GM12874 (cell line): ENCODE data around the gene EGFL7.

ENCODE experiments used
- TF ChIP-seq, protein P1 (sequence below): IDR thresholded peaks from 2 replicates; pipeline ENCODE4 v1.5.1; 2011; ENCODE audit warnings: low read depth, mild to moderate bottlenecking, control low read depth, low read length, moderate library complexity; ENCODE audit not compliant: insufficient read depth

Gene EGFL7

DNA sequence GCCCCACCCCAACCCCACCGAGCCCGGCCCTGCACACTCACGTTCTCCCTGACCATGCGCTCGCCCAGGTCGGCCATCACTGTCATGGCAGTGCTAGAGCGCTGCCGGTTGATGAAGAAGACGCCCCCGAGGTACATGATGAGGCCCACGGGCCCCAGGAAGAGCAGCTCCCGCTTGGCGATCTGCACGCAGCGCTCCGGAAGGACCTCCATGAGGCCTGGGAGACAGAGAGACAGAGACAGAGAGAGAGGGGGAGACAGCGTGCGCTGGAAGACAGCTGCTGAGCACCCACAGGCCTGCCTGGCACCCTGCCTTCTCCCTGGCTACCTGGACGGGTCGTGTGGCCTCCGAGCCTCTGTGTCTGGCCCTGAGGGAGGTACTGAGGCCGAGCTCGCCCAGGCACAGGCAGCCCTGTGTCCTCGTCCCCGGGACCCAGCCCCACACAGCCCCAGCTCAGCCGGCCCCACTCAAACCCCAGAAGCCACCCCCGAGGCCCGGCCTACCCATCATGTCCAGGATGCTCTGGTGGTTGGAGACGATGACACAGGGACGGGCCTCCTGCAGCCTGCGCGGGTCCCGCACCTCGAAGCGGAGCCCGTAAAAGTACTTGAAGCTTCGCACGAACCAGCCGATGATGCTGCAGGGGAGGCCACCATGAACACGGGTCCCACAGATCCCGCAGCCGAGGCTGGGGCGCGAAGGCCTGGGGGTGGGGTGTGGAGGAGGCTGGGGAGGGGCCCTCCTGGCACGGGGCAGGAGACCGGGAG, 14.4 kb downstream of the EGFL7 start:
- TF ChIP-seq, protein P1, sequence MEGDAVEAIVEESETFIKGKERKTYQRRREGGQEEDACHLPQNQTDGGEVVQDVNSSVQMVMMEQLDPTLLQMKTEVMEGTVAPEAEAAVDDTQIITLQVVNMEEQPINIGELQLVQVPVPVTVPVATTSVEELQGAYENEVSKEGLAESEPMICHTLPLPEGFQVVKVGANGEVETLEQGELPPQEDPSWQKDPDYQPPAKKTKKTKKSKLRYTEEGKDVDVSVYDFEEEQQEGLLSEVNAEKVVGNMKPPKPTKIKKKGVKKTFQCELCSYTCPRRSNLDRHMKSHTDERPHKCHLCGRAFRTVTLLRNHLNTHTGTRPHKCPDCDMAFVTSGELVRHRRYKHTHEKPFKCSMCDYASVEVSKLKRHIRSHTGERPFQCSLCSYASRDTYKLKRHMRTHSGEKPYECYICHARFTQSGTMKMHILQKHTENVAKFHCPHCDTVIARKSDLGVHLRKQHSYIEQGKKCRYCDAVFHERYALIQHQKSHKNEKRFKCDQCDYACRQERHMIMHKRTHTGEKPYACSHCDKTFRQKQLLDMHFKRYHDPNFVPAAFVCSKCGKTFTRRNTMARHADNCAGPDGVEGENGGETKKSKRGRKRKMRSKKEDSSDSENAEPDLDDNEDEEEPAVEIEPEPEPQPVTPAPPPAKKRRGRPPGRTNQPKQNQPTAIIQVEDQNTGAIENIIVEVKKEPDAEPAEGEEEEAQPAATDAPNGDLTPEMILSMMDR = no peak

DNA sequence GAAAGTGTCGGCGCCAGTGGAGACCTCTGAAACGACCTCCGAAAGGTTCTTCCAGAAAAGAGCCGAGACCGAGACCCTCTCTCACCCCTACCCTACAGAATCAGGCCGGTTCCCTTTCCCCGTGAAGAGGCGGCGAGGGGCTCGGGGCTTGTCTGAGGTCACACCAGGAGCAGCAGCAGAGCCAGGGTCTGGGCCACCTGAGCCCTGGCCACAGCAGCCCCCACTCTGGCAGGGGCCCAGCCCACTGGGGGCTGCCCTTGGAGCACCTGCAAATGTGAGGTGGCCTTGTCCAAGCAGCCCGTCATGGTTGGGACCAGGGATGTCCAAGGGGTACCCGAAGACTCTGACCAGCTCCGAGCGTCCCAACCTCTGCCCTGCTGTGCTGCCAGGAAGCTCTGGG, 15.3 kb downstream of the EGFL7 start:
- TF ChIP-seq, protein P1 = no peak

DNA sequence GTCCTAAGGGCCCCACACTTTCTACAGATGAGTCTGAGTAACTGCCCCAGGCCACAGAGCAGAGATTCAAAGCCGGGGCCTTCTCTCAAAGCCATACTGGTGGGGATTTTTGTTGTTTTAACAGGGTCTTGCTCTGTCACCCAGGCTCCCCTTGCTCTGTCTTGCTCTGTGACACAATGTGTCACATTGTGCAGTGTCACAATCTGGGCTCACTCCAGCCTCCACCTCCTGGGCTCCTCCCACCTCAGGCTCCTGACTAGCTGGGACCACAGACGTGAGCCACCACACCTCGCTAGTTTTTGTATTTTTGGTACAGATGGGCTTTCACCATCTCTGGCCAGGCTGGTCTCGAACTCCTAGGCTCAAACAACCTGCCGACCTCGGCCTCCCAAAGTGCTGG, 15.9 kb downstream of the EGFL7 start:
- TF ChIP-seq, protein P1 = no peak

DNA sequence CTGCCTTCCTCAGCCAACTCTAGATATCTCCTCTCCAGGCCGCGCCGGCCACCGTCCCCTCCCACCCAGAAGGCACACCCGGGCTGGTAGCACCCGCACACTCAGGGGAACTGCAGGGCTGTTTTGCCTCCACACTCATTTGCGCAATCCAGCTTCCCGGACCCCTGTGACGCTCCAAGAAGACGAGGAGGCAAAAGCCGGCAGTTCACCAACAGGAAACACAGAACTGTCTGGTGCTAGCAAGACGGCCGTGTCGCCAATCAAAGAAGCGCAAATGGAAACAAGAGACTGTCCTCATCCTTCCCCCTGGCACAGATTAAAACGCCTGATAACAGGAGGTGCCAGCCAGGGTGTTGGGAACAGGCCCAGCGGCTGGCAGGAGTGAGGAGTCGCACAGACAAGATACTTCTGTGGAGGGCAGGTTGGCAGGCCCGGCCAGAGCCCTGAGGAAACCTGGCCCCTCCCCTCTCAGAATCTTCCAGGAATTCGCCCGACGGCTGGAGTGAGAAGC, 16.8 kb downstream of the EGFL7 start:
- TF ChIP-seq, protein P1 = no peak

DNA sequence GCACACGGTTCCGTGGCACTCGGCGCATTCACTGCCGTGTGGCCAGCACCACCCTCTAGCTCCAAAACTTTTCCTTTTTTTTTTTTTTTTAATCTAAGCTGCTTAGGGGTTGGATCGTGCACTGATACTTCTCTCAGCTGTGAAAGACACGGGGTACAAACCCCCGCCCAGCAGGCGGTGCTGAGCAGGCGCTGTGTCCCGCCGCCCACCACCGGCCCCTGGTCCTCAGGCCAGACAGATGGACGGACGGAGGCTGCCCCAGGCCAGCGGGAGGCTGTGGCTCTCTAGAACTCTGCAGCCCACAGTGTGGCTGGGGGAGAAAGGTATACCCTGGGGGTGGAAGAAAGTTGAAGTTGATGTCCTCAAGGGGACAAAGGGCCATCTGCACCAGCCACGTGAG, 18.3 kb downstream of the EGFL7 start:
- TF ChIP-seq, protein P1 = no peak

DNA sequence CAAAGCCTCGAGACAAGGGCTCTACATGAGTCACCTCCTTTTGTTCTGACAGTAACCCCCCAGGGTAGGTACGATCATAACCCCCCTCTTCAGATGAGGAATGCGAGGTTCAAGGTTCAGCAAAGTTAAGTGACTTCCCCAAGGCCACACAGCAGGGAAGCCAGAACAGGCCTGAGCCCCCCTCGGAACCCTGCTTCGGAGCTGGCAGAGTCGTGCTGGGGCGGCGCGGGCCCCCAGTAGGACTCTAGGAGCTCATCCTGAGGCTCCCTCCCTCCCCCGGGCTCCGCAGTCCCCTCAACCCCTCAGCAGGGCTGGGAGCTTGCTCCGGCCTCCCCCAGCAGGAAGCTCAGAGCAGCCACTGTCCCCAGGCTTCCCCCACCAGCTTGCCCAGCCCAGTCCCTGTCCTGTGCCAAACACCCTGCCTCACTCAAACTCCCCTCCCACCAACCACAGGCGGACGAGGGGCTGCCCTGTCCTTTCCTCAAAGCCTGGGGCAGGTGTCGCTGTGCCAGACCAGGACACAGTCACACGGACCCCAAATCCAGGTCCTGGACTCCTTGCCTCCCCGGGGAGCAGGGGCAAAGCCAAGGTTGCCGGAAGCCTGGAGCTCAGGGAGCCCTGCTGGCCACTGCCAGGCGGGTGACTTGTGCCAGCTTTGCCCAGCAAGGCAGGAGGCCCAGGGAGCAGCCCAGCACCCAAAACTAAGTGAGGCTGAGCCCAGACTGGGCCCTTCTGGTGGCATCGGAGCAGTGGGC, 19.4 kb downstream of the EGFL7 start:
- TF ChIP-seq, protein P1 = no peak

DNA sequence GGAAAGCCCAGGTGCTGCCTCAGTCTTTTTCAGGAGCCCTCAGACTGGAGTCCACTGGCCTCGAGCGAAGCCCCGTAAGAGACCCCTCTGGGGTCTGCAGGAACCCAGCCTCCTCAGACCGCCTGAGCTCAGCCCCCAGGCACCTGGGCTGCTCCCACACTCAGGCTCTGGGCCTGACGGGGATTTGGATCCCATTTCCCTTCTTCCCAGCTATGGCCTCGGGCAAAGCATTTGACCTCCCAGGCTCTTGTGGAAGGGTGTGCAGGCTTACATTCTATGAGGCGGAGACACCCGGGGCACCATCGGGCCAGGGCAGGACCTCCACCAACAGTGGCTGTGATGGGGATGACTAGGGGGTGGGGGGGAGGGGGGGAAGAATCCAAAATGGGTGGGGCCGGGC, 20.0 kb downstream of the EGFL7 start:
- TF ChIP-seq, protein P1 = no peak
